GM12878 (cell line): ENCODE results near the gene EGFR. TPM values are rescaled to one million over a fixed set of nuclear protein-coding genes. Genes with fewer than 3 reads are reported as not detected.

ENCODE experiments used
- ATAC-seq: fragments of 200-7000 bp; cut with Tn5 transposase; 3 replicates; pipeline ENCODE4 v1.9.1; 2020; ENCODE audit warnings: mild to moderate bottlenecking, moderate library complexity
- BruUV-seq: library from RNA; stranded (reverse); fragments of 400-500 nt; replicated peaks from 2 replicates; lab custom pipeline; 2021; lab: Mats Ljungman, UMichigan
- CTCF ChIA-PET: fragments of 300-600 bp; sonication (Branson Sonifier 250); formaldehyde crosslinking; extraction: SDS; loops from one replicate; lab custom pipeline; 2021; ENCODE audit warnings: inconsistent platforms; lab: Yijun Ruan, JAX
- POLR2A ChIA-PET: fragments of 350-600 bp; formaldehyde crosslinking; extraction: SDS; loops from one replicate; lab custom pipeline; 2021; ENCODE audit warnings: inconsistent platforms; lab: Charles Lee
- RAD21 ChIA-PET: fragments of 300-600 bp; sonication (Branson Sonifier 250); formaldehyde crosslinking; loops from one replicate; lab custom pipeline; 2023; ENCODE audit warnings: antibody characterized with exemption; ENCODE audit not compliant: unreplicated experiment; lab: Charles Lee
- SMC1A ChIA-PET: fragments of 300-600 bp; sonication (Branson Sonifier 250); formaldehyde crosslinking; loops from one replicate; lab custom pipeline; 2023; ENCODE audit not compliant: unreplicated experiment, uncharacterized antibody; lab: Charles Lee
- DNase-seq: peaks from one replicate; pipeline ENCODE4 v3.0.0-alpha.2; 2011; ENCODE audit warnings: low read depth, low spot score
- FAIRE-seq: peaks from 3 replicates; lab custom pipeline; 2011; peaks lifted over from hg19 to GRCh38; lab: Jason Lieb, UNC
- H2AFZ ChIP-seq: 2 replicates; pipeline ENCODE4 v1.6.0; 2011; ENCODE audit warnings: low read depth, low read length, control low read depth; ENCODE audit not compliant: control insufficient read depth
- H3K27ac ChIP-seq: 2 replicates; pipeline ENCODE4 v1.5.1; 2011; ENCODE audit warnings: control low read depth; ENCODE audit not compliant: control insufficient read depth, insufficient read depth
- H3K27me3 ChIP-seq, 2 experiments: replicated peaks in 1 of 2; 2 replicates each; pipeline versions ENCODE4 v1.6.0 to v1.6.1; 2011; ENCODE audit warnings: low read length in 1 of 2; ENCODE audit not compliant: control insufficient read depth in 2 of 2, insufficient read depth in 2 of 2
- H3K36me3 ChIP-seq, 2 experiments: 2 replicates each; pipeline ENCODE4 v1.5.1; 2011; ENCODE audit warnings: low read length in 1 of 2; ENCODE audit not compliant: control insufficient read depth in 2 of 2, insufficient read depth in 2 of 2
- H3K4me1 ChIP-seq: 2 replicates; pipeline ENCODE4 v1.6.1; 2011; ENCODE audit warnings: mild to moderate bottlenecking, low read length, moderate library complexity, mixed read lengths; ENCODE audit not compliant: control insufficient read depth, insufficient read depth
- H3K4me2 ChIP-seq: 2 replicates; pipeline ENCODE4 v1.6.0; 2011; ENCODE audit warnings: control low read depth; ENCODE audit not compliant: control insufficient read depth, insufficient read depth
- H3K4me3 ChIP-seq: fragments of 200-600 bp; sonication (generic); 2 replicates; pipeline ENCODE4 v1.5.1; 2016
- H3K79me2 ChIP-seq: 2 replicates; pipeline ENCODE4 v1.6.0; 2011; ENCODE audit warnings: low read length; ENCODE audit not compliant: control insufficient read depth, insufficient read depth
- H3K9ac ChIP-seq: 2 replicates; pipeline ENCODE4 v1.8.0; 2011; ENCODE audit warnings: low read length, control low read depth, mixed read lengths; ENCODE audit not compliant: control insufficient read depth, insufficient read depth
- H3K9me3 ChIP-seq: replicated peaks from 3 replicates; pipeline ENCODE4 v1.5.1; 2011; ENCODE audit warnings: mild to moderate bottlenecking, low read length; ENCODE audit not compliant: control insufficient read depth, insufficient read depth
- H4K20me1 ChIP-seq: 2 replicates; pipeline ENCODE4 v1.6.0; 2011; ENCODE audit not compliant: control insufficient read depth, insufficient read depth
- E2F4 ChIP-seq: IDR thresholded peaks from 2 replicates; pipeline ENCODE4 v1.6.1; 2012; ENCODE audit warnings: low read depth, low read length, improper control_type of control experiment
- EED ChIP-seq: sonication (generic); IDR thresholded peaks from 2 replicates; pipeline ENCODE4 v1.6.1; 2016; ENCODE audit warnings: antibody characterized with exemption, low read depth
- HDGF ChIP-seq: fragments of 450-650 bp; IDR thresholded peaks from 2 replicates; pipeline ENCODE4 v1.6.1; 2016; ENCODE audit warnings: antibody characterized with exemption
- PKNOX1 ChIP-seq: fragments of 450-650 bp; IDR thresholded peaks from 2 replicates; pipeline ENCODE4 v1.6.1; 2016; ENCODE audit warnings: mild to moderate bottlenecking
- RAD21 ChIP-seq: IDR thresholded peaks from 2 replicates; pipeline ENCODE4 v1.6.1; 2011; ENCODE audit warnings: mild to moderate bottlenecking, low read depth, low read length, moderate library complexity; ENCODE audit not compliant: insufficient read depth
- SMC3 ChIP-seq: IDR thresholded peaks from 2 replicates; pipeline ENCODE4 v1.6.1; 2011; ENCODE audit warnings: low read length, improper control_type of control experiment, borderline replicate concordance
- YY1 ChIP-seq: IDR thresholded peaks from 2 replicates; pipeline ENCODE4 v1.6.1; 2011; ENCODE audit warnings: low read depth, mild to moderate bottlenecking, low read length
- ZNF592 ChIP-seq: fragments of 450-650 bp; IDR thresholded peaks from 2 replicates; pipeline ENCODE4 v1.6.1; 2017; ENCODE audit warnings: mild to moderate bottlenecking, moderate library complexity
- WGBS: methylation state at CpG from one replicate; pipeline ENCODE4 v1.1.6; 2016; ENCODE audit warnings: low lambda C conversion rate; ENCODE audit not compliant: insufficient replicate concordance, insufficient coverage; ENCODE audit errors: missing lambda C conversion rate; 5-methylcytosine and 5-hydroxymethylcytosine counted together
- in situ Hi-C: fragments of 300-500 bp; cut with MboI; formaldehyde crosslinking; loops from 9 replicates; pipeline ENCODE4 v1.14.3; 2018; ENCODE audit warnings: mixed read lengths
- intact Hi-C: fragments of 100-400 bp; cut with micrococcal nuclease; formaldehyde crosslinking; loops from one replicate; pipeline ENCODE4 v1.14.2; 2022; ENCODE audit not compliant: unreplicated experiment
- polyA plus RNA-seq, 11 experiments: library from polyadenylated mRNA; depleted of rRNA in 4 of 11; unstranded in 6 of 11; stranded (reverse) in 5 of 11; fragments of >200 nt; fragmentation: Nextera tagmentation in 4 of 11; fragmentation: Illumina TruSeq in 1 of 11; extraction: Ambion mirVana in 4 of 11; extraction: Trizol in 1 of 11; gene quantifications; 1 replicate in 1 of 11; 2 replicates in 10 of 11; pipeline versions ENCODE4 v1.2.1 to v1.2.3, GENCODE V29; 2011 to 2016; ENCODE audit warnings: inconsistent platforms in 2 of 11, missing spikeins in 2 of 11, low read depth in 1 of 11
- total RNA-seq, 4 experiments: library from RNA; depleted of rRNA in 3 of 4; stranded (reverse); fragments of >200 nt in 3 of 4; fragmentation: Illumina TruSeq in 1 of 4; extraction: Trizol in 1 of 4; gene quantifications; 2 replicates each; pipeline versions ENCODE4 v1.2.1 to v1.2.3, GENCODE V29; 2013 to 2021
- TF ChIP-seq, protein P1 (sequence below): fragments of 450-650 bp; IDR thresholded peaks from 2 replicates; pipeline ENCODE4 v1.6.1; 2018; ENCODE audit warnings: borderline replicate concordance, mild to moderate bottlenecking; ENCODE audit not compliant: partially characterized antibody
- TF ChIP-seq, protein P2 (sequence below): fragments of 150-350 bp; IDR thresholded peaks from 2 replicates; pipeline ENCODE4 v1.6.1; 2016; ENCODE audit warnings: low read depth, low read length

Gene EGFR
- total and polyA plus RNA-seq, 10 of the 15 experiments (the other 5 are each of a cell fraction or from before 2014, with no cell fraction given) = 0.01 to 0.31 TPM; not detected in 8

DNA sequence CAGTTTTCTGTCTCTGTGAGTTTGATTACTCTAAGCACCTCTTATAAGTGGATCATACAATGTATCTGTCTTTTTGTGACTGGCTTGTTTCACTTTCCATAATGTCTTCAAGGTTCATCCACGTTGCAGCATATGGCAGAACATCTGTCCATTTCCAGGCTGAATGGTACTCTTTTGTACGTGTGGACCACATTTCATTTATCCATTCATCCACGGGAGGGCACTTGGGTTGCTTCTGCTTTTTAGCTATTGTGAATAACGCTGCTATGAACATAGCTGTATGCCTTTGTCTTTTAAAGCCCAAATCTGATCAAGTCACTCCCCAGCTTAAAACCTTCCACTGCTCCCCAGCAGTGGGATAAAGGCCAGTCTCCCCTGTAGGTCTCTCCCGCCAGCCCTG lies 31.5 kb downstream of the EGFR start:
- peak; percentile 59 for ATAC-seq
- BruUV-seq = no TSS peak
- DNase-seq = no peak
- no peaks in the 10 kb centered on the region for H3K9me3 ChIP-seq
- WGBS = 38% methylated on average over 5 of the region's 5 CpGs
- H3K4me2 ChIP-seq = no peak overlapping the region
- H2AFZ ChIP-seq = no peak overlapping the region
- H3K4me3 ChIP-seq = no peak overlapping the region
- no peak for FAIRE-seq
- RAD21 ChIA-PET = interaction anchor here (0.9 to 4.6 kb wide), 4 partner anchors 14 to 204 kb away, joined by 3 to 28 read pairs (median 6); no protein-coding TSS in a partner anchor
- POLR2A ChIA-PET = interaction anchor here (1.5 kb wide), 1 partner anchor 15 kb away, joined by 3 read pairs; no protein-coding TSS in a partner anchor
- no peak overlapping the region for H3K9ac ChIP-seq
- no peaks in the 10 kb centered on the region for H3K36me3 ChIP-seq
- in situ Hi-C loops (no loop called here), intact Hi-C loops (loop anchor here (1.0 kb wide), 1 partner anchor 205 kb away; no protein-coding TSS in a partner anchor)
- no peaks in the 10 kb centered on the region for H3K4me1 ChIP-seq
- SMC1A ChIA-PET = interaction anchor here (0.7 to 3.1 kb wide), 7 partner anchors 14 to 204 kb away, joined by 3 to 15 read pairs (median 5); no protein-coding TSS in a partner anchor
- CTCF ChIA-PET = interaction anchor here (1.0 to 2.2 kb wide), 5 partner anchors 17 to 261 kb away, joined by 3 to 9 read pairs (median 3); no protein-coding TSS in a partner anchor
- no peaks in the 10 kb centered on the region; a peak in 1 of 4 replicates for H3K27me3 ChIP-seq
- no peaks in the 10 kb centered on the region for H4K20me1 ChIP-seq
- H3K27ac ChIP-seq = no peak overlapping the region
- H3K79me2 ChIP-seq = no peaks in the 10 kb centered on the region
- no peak for TF ChIP-seq ZNF592
- no peak for TF ChIP-seq EED
- TF ChIP-seq E2F4 = no peak
- TF ChIP-seq SMC3 = peak; percentile 41; the same call in 1 of the 2 replicates
- TF ChIP-seq, protein P1, sequence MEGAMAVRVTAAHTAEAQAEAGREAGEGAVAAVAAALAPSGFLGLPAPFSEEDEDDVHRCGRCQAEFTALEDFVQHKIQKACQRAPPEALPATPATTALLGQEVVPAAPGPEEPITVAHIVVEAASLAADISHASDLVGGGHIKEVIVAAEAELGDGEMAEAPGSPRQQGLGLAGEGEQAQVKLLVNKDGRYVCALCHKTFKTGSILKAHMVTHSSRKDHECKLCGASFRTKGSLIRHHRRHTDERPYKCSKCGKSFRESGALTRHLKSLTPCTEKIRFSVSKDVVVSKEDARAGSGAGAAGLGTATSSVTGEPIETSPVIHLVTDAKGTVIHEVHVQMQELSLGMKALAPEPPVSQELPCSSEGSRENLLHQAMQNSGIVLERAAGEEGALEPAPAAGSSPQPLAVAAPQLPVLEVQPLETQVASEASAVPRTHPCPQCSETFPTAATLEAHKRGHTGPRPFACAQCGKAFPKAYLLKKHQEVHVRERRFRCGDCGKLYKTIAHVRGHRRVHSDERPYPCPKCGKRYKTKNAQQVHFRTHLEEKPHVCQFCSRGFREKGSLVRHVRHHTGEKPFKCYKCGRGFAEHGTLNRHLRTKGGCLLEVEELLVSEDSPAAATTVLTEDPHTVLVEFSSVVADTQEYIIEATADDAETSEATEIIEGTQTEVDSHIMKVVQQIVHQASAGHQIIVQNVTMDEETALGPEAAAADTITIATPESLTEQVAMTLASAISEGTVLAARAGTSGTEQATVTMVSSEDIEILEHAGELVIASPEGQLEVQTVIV = no peak
- no peak for TF ChIP-seq YY1
- TF ChIP-seq RAD21 = peak; percentile 28; the same call in 1 of the 2 replicates
- TF ChIP-seq PKNOX1 = no peak
- TF ChIP-seq, protein P2, sequence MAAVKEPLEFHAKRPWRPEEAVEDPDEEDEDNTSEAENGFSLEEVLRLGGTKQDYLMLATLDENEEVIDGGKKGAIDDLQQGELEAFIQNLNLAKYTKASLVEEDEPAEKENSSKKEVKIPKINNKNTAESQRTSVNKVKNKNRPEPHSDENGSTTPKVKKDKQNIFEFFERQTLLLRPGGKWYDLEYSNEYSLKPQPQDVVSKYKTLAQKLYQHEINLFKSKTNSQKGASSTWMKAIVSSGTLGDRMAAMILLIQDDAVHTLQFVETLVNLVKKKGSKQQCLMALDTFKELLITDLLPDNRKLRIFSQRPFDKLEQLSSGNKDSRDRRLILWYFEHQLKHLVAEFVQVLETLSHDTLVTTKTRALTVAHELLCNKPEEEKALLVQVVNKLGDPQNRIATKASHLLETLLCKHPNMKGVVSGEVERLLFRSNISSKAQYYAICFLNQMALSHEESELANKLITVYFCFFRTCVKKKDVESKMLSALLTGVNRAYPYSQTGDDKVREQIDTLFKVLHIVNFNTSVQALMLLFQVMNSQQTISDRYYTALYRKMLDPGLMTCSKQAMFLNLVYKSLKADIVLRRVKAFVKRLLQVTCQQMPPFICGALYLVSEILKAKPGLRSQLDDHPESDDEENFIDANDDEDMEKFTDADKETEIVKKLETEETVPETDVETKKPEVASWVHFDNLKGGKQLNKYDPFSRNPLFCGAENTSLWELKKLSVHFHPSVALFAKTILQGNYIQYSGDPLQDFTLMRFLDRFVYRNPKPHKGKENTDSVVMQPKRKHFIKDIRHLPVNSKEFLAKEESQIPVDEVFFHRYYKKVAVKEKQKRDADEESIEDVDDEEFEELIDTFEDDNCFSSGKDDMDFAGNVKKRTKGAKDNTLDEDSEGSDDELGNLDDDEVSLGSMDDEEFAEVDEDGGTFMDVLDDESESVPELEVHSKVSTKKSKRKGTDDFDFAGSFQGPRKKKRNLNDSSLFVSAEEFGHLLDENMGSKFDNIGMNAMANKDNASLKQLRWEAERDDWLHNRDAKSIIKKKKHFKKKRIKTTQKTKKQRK = no peak
- TF ChIP-seq HDGF = no peak
